ENCODE data around the gene CLTB.

DNA sequence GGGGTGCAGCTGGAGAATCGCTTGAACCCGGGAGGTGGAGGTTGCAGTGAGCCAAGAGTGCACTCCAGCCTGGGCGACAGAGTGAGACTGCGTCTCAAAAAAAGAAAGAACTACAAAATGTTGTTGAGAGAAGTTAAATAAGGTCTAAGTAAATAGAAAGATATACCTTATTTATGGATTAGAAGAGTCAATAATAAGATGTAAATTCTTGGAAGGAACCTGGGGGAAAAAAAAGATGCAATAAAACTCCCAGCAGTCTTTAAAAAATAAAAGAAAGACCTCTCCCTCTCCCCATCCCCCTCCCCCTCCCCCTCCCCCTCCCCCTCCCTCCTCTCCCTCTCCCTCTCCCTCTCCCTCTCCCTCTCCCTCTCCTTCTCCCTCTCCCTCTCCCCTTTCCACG, 16.4 kb upstream of the CLTB start:
- TF ChIP-seq SUZ12 (IDR thresholded peaks at IDR 0.05; ENCODE audit: extremely low read depth, insufficient read depth, insufficient read length) (no peak), YY1 (IDR thresholded peaks at IDR 0.05; ENCODE audit: insufficient read depth, insufficient read length) (no peak)

Measured in NT2/D1 (cell line).